ENCODE measurements around the gene PEAK1. TPM values are rescaled to one million over a fixed set of nuclear protein-coding genes. Genes with fewer than 3 reads are reported as not detected.
A peak's percentile ranks its signal among the peaks of the same experiment; 100 is the strongest.

The PEAK1 gene
- total RNA-seq, 4 donors from 2014 or later, result 78.3 to 112 (median 95.2) TPM

GRCh38 chr15:77083381-77084160 is 336.3 kb downstream of the PEAK1 start:
- peak in 1 of 2 donors; percentile 18 for DNase-seq (ENCODE audit: low spot score in 2 of 2)
- H3K27me3 ChIP-seq, result no peaks in the 10 kb centered on the region
- H3K36me3 ChIP-seq, result no peaks in the 10 kb centered on the region
- 17 to 21% methylated on average over 17 to 21 of the region's 21 CpGs for WGBS, 2 donors
- TF ChIP-seq CTCF (IDR thresholded peaks at IDR 0.05), result no peak
- TF ChIP-seq POLR2A (IDR thresholded peaks at IDR 0.05), result no peak
- TF ChIP-seq EP300 (IDR thresholded peaks at IDR 0.05), result no peak
- no peak overlapping the region for H3K27ac ChIP-seq
- H3K4me1 ChIP-seq, result peaks cover 0 to 7% (median 0%) of the 10 kb centered on the region in 4 donors
- H3K9me3 ChIP-seq, result no peaks in the 10 kb centered on the region
- peak overlapping the region in 2 of 4 donors; percentile 26 to 33 for H3K4me3 ChIP-seq

GRCh38 chr15:77081971-77082370 is 337.9 kb downstream of the PEAK1 start:
- 64 to 69% methylated on average over 5 of the region's 5 CpGs for WGBS, 2 donors
- H3K27ac ChIP-seq, result no peak overlapping the region
- no peak for DNase-seq (ENCODE audit: low spot score in 2 of 2)

GRCh38 chr15:77076323-77076915 is 343.5 kb downstream of the PEAK1 start:
- H3K27ac ChIP-seq, result peak overlapping the region in 1 of 4 donors; percentile 66
- H3K36me3 ChIP-seq, result no peaks in the 10 kb centered on the region
- H3K4me1 ChIP-seq, result peaks cover 0 to 21% (median under 1%) of the 10 kb centered on the region in 4 donors
- H3K9me3 ChIP-seq, result no peaks in the 10 kb centered on the region
- H3K4me3 ChIP-seq, result no peak overlapping the region
- no peak for DNase-seq (ENCODE audit: low spot score in 2 of 2)
- TF ChIP-seq POLR2A (IDR thresholded peaks at IDR 0.05) (no peak), EP300 (IDR thresholded peaks at IDR 0.05) (peak in 1 of 2 donors; percentile 20), CTCF (IDR thresholded peaks at IDR 0.05) (no peak)
- 48 to 51% methylated on average over 4 of the region's 4 CpGs for WGBS, 2 donors
- no peaks in the 10 kb centered on the region for H3K27me3 ChIP-seq

More at GRCh38 chr15:77081971-77082370, 337.9 kb downstream of the PEAK1 start:
- no peaks in the 10 kb centered on the region for H3K36me3 ChIP-seq
- H3K27me3 ChIP-seq, result no peaks in the 10 kb centered on the region
- no peaks in the 10 kb centered on the region for H3K9me3 ChIP-seq
- no peak for TF ChIP-seq POLR2A (IDR thresholded peaks at IDR 0.05)
- TF ChIP-seq EP300 (IDR thresholded peaks at IDR 0.05), result no peak
- no peak for TF ChIP-seq CTCF (IDR thresholded peaks at IDR 0.05)
- no peak overlapping the region for H3K4me3 ChIP-seq
- H3K4me1 ChIP-seq, result peaks cover 0 to 7% (median 0%) of the 10 kb centered on the region in 4 donors

GRCh38 chr15:77075528-77075927 is 344.4 kb downstream of the PEAK1 start:
- Histone ChIP-seq H3K27me3 (no peaks in the 10 kb centered on the region), H3K36me3 (no peaks in the 10 kb centered on the region), H3K27ac (peak overlapping the region in 1 of 4 donors; percentile 8), H3K9me3 (no peaks in the 10 kb centered on the region), H3K4me3 (no peak overlapping the region), H3K4me1 (peaks cover 0 to 25% (median 2%) of the 10 kb centered on the region in 4 donors)
- DNase-seq (ENCODE audit: low spot score in 2 of 2), result no peak
- TF ChIP-seq POLR2A (IDR thresholded peaks at IDR 0.05), result no peak
- no peak for TF ChIP-seq EP300 (IDR thresholded peaks at IDR 0.05)
- TF ChIP-seq CTCF (IDR thresholded peaks at IDR 0.05), result no peak
- WGBS, 2 donors, result 24 to 40% methylated on average over 9 of the region's 9 CpGs

- Histone ChIP-seq H3K27ac (no peak overlapping the region), H3K4me3 (no peak overlapping the region), H3K4me1 (peaks cover 0 to 32% (median 6%) of the 10 kb centered on the region in 4 donors), H3K9me3 (no peaks in the 10 kb centered on the region), H3K36me3 (no peaks in the 10 kb centered on the region), H3K27me3 (no peaks in the 10 kb centered on the region)
- WGBS, 2 donors, result 59 to 73% methylated on average over 2 of the region's 2 CpGs
- no peak for DNase-seq (ENCODE audit: low spot score in 2 of 2)
- TF ChIP-seq CTCF (IDR thresholded peaks at IDR 0.05) (no peak), EP300 (IDR thresholded peaks at IDR 0.05) (no peak), POLR2A (IDR thresholded peaks at IDR 0.05) (no peak)
Observed at GRCh38 chr15:77074350-77074749, 345.6 kb downstream of the PEAK1 start.
